ENCODE results near the gene CMSS1. TPM values are rescaled to one million over a fixed set of nuclear protein-coding genes. Genes with fewer than 3 reads are reported as not detected.

The CMSS1 gene
- polyA plus RNA-seq, 2 of the 4 experiments (the other 2 are of a cell fraction): 61.1 to 62.9 TPM

DNA sequence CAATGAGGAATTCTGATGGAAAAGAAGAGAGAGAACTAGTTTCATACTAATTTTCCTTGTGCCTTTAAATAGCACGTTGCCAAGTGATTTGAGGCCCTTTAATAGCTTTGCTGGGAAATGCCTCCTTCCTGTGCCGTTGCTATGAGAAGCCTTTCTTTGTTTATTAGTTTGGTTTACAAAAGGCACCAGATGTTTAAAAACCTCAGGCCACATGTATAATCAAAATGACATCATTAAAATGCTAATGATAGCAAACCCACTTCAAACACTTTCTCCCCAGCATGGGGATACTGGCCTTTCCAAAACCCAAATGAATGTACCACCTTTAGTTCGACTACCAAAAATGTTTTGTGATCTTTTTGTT lies 393.1 kb downstream of the CMSS1 start:
- TF ChIP-seq NFE2L2 (conservative IDR thresholded peaks at IDR 0.05; ENCODE audit: low read length) (no peak), ESRRA (IDR thresholded peaks at IDR 0.05; ENCODE audit: borderline replicate concordance, low read length) (no peak)
- Histone ChIP-seq H3K9me3 (no peaks in the 10 kb centered on the region), H3K27ac (no peak overlapping the region), H3K4me2 (no peak overlapping the region), H3K4me3 (no peak overlapping the region), H3K4me1 (no peaks in the 10 kb centered on the region)
- DNase-seq (ENCODE audit: low read depth in 1 of 2, low spot score in 1 of 2) (no peak), ATAC-seq (no peak), FAIRE-seq (no peak)
- 33% methylated on average over 3 of the region's 3 CpGs for whole genome bisulfite sequencing (ENCODE audit: missing lambda C conversion rate)
- POLR2A ChIA-PET: no interaction called here
- CTCF ChIA-PET: no interaction called here

DNA sequence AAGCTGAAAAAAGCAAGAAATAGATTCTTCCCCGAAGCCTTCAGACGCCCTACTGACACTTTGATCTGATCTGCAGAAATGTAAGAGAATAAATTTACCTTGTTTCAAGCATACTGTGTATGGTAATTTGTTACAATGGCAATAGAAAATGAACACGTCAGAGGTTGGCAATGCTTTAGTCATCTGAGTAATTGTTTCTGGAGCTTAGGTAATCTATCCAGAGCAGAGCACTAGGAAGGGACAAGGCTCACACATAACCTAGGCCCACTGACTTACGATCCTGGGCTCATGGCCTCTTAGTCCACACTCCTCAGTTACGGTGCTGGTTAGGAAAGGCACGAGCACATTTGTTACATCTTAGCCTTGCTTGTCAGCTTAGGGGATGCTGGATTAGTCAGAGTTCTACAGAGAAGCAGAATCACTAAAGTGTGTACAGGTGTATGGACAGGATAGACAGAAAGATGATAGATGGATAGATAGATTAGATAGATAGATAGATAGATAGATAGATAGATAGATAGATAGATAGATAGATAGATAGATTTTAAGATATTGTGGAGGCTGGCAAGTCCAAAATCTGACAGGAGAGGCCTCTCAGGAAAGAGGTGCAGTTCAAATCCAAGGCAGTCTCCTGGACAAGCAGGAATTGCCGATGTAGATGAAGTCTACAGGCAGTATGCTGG lies 396.4 kb downstream of the CMSS1 start:
- H3K27ac ChIP-seq: no peak overlapping the region
- H3K4me3 ChIP-seq: no peak overlapping the region
- ChIA-PET CTCF (no interaction called here), POLR2A (no interaction called here)
- WGBS (ENCODE audit: missing lambda C conversion rate): 57% methylated on average over 7 of the region's 7 CpGs
- no peak for DNase-seq (ENCODE audit: low read depth in 1 of 2, low spot score in 1 of 2)
- ATAC-seq: no peak
- peaks cover 6% of the 10 kb centered on the region; the same call in 2 of the 3 replicates for H3K9me3 ChIP-seq
- no peak overlapping the region for H3K4me2 ChIP-seq
- H3K4me1 ChIP-seq: no peaks in the 10 kb centered on the region
- no peak for TF ChIP-seq MAX (IDR thresholded peaks at IDR 0.05)
- TF ChIP-seq RAD21 (conservative IDR thresholded peaks at IDR 0.05 in 1 of 2, IDR thresholded peaks at IDR 0.05 in 1 of 2): no peak
- TF ChIP-seq, protein P1, sequence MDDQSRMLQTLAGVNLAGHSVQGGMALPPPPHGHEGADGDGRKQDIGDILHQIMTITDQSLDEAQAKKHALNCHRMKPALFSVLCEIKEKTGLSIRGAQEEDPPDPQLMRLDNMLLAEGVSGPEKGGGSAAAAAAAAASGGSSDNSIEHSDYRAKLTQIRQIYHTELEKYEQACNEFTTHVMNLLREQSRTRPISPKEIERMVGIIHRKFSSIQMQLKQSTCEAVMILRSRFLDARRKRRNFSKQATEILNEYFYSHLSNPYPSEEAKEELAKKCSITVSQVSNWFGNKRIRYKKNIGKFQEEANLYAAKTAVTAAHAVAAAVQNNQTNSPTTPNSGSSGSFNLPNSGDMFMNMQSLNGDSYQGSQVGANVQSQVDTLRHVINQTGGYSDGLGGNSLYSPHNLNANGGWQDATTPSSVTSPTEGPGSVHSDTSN (IDR thresholded peaks at IDR 0.05): no peak
- no peak for TF ChIP-seq CBX2 (IDR thresholded peaks at IDR 0.05; ENCODE audit: borderline replicate concordance, low read depth)
- no peak for TF ChIP-seq ZC3H11A (IDR thresholded peaks at IDR 0.05)
- TF ChIP-seq FOSL2 (IDR thresholded peaks at IDR 0.05): no peak
- no peak for TF ChIP-seq FOSL2 (CRISPR knock-in tag; IDR thresholded peaks at IDR 0.05)
- no peak for TF ChIP-seq FOXS1 (CRISPR knock-in tag; IDR thresholded peaks at IDR 0.05)
- TF ChIP-seq, protein P2, sequence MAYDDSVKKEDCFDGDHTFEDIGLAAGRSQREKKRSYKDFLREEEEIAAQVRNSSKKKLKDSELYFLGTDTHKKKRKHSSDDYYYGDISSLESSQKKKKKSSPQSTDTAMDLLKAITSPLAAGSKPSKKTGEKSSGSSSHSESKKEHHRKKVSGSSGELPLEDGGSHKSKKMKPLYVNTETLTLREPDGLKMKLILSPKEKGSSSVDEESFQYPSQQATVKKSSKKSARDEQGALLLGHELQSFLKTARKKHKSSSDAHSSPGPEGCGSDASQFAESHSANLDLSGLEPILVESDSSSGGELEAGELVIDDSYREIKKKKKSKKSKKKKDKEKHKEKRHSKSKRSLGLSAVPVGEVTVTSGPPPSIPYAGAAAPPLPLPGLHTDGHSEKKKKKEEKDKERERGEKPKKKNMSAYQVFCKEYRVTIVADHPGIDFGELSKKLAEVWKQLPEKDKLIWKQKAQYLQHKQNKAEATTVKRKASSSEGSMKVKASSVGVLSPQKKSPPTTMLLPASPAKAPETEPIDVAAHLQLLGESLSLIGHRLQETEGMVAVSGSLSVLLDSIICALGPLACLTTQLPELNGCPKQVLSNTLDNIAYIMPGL (CRISPR knock-in tag; IDR thresholded peaks at IDR 0.05; ENCODE audit: borderline replicate concordance): no peak
- no peak for TF ChIP-seq CEBPB (IDR thresholded peaks at IDR 0.05)
- no peak for TF ChIP-seq FOSB (CRISPR knock-in tag; IDR thresholded peaks at IDR 0.05)
- no peak for TF ChIP-seq PHF8 (IDR thresholded peaks at IDR 0.05; ENCODE audit: borderline replicate concordance, low read depth)
- no peak for TF ChIP-seq KDM1A (IDR thresholded peaks at IDR 0.05; ENCODE audit: low read depth)
- no peak for TF ChIP-seq KDM5A (IDR thresholded peaks at IDR 0.05)
- TF ChIP-seq CBX8 (IDR thresholded peaks at IDR 0.05): no peak
- no peak for TF ChIP-seq MAZ (IDR thresholded peaks at IDR 0.05; ENCODE audit: borderline replicate concordance, low read depth, low read length)
- TF ChIP-seq HDAC2 (IDR thresholded peaks at IDR 0.05): no peak
- no peak for TF ChIP-seq HOXB5 (CRISPR knock-in tag; IDR thresholded peaks at IDR 0.05)
- no peak for TF ChIP-seq EP300 (IDR thresholded peaks at IDR 0.05)
- no peak for FAIRE-seq

DNA sequence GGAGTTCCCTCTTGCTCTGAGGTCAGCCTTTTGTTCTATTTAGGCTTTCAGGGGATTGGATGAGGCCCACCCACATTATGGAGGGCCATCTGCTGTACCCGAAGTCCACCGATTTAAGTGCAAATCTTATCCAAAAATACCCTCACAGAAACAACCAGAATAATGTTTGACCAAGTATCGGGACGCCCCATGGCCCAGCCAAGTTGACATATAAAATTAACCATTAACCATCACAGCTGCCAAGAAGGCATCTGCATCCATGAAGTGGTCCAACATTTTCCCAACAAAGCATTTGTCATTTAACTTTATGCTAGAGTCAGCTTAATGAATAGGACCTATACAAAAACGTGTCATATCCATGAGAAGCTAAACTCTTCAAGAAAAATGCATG lies 396.9 kb downstream of the CMSS1 start:
- no peak overlapping the region for H3K4me2 ChIP-seq
- TF ChIP-seq BHLHE40 (IDR thresholded peaks at IDR 0.05; ENCODE audit: low read depth, low read length) (no peak), CBX2 (IDR thresholded peaks at IDR 0.05; ENCODE audit: borderline replicate concordance, low read depth) (no peak), KDM1A (IDR thresholded peaks at IDR 0.05; ENCODE audit: low read depth) (no peak)
- CTCF ChIA-PET: no interaction called here
- H3K4me3 ChIP-seq: no peak overlapping the region
- no peaks in the 10 kb centered on the region for H3K4me1 ChIP-seq
- FAIRE-seq (no peak), ATAC-seq (no peak), DNase-seq (ENCODE audit: low read depth in 1 of 2, low spot score in 1 of 2) (no peak)
- 45% methylated on average over 5 of the region's 5 CpGs for WGBS (ENCODE audit: missing lambda C conversion rate)
- no peak overlapping the region for H3K27ac ChIP-seq
- peaks cover 10% of the 10 kb centered on the region for H3K9me3 ChIP-seq
- POLR2A ChIA-PET: no interaction called here

All from A549 (cell line).